Dedifferentiated amniotic fluid mesenchymal stem cell (primary cell): ENCODE results near the gene SKI.

Source experiments
- DNase-seq: peaks from one replicate; pipeline ENCODE4 v3.0.0-alpha.2; 2016; ENCODE audit errors: extremely low spot score

The SKI gene

GRCh38 chr1:2306151-2306978, 78.2 kb downstream of the SKI start:
- no peak for DNase-seq

- no peak for DNase-seq
Measured at GRCh38 chr1:2307064-2307605, 79.0 kb downstream of the SKI start.

- no peak for DNase-seq
Measured at GRCh38 chr1:2307972-2308371, 79.9 kb downstream of the SKI start.

GRCh38 chr1:2308844-2309243, 80.7 kb downstream of the SKI start:
- no peak for DNase-seq

- DNase-seq, result no peak
Measured at GRCh38 chr1:2310332-2311183, 82.4 kb downstream of the SKI start.

- peak; percentile 15 for DNase-seq
Measured at GRCh38 chr1:2311184-2312032, 83.3 kb downstream of the SKI start.

GRCh38 chr1:2312160-2312514, 84.0 kb downstream of the SKI start:
- no peak for DNase-seq

- DNase-seq, result no peak
Measured at GRCh38 chr1:2312515-2313301, 84.6 kb downstream of the SKI start.

GRCh38 chr1:2313651-2314261, 85.6 kb downstream of the SKI start:
- no peak for DNase-seq

- DNase-seq, result peak; percentile 31
Measured at GRCh38 chr1:2314273-2314802, 86.2 kb downstream of the SKI start.

- DNase-seq, result no peak
Measured at GRCh38 chr1:2314803-2315673, 86.9 kb downstream of the SKI start.

GRCh38 chr1:2315674-2316450, 87.7 kb downstream of the SKI start:
- DNase-seq, result no peak

- no peak for DNase-seq
Measured at GRCh38 chr1:2316451-2316961, 88.4 kb downstream of the SKI start.

GRCh38 chr1:2317230-2318065, 89.3 kb downstream of the SKI start:
- DNase-seq, result no peak

GRCh38 chr1:2318314-2319278, 90.5 kb downstream of the SKI start:
- DNase-seq, result no peak

- DNase-seq, result no peak
Measured at GRCh38 chr1:2319291-2319690, 91.2 kb downstream of the SKI start.
